RKO (cell line): ENCODE measurements around the gene BABAM1.

Experiments
- DNase-seq: peaks from one replicate; pipeline ENCODE4 v3.0.0-alpha.2; 2016; ENCODE audit warnings: low spot score

Gene BABAM1

DNA sequence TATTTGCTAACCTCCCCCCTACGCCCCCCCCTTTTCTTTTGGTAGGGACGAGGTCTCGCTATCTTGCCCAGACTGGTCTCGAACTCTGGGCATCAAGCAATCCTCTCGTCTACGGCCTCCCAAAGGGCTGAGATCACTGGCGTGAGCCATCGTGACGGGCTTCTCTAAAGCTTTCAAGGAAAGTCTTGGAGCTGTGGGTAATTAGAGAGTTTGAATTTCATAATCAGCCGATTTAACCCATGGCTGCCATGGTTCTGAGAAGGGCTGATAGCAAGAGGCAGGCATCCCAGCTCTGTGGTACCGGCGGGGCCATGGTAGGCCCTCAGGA, 36.7 kb downstream of the BABAM1 start:
- DNase-seq = no peak

GRCh38 chr19:17304386-17305215, 37.4 kb downstream of the BABAM1 start:
- no peak for DNase-seq

DNA sequence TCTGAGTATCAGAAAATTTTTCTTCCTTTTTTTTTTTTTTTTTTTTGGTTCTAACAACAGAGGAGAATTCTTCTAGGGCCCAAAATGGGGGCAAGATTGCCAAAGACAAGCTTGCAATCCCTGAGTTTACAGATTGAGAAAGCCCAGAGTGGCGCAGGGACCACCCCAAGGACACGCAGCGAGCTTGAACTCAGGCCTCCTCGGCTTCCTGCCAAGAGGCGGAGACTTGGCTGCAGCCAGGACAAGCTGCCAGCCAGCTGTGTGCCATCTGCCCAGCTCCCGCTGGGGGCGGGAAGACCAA, 37.9 kb downstream of the BABAM1 start:
- DNase-seq = no peak

- DNase-seq = peak; percentile 99
These were observed 38.5 kb downstream of the BABAM1 start, which contains the start of gene MRPL34 for GRCh38 chr19:17305517-17306284. Gene MRPL34 (plus strand): TSS chr19:17305872. CDS start chr19:17305893, 21 bp downstream.

DNA sequence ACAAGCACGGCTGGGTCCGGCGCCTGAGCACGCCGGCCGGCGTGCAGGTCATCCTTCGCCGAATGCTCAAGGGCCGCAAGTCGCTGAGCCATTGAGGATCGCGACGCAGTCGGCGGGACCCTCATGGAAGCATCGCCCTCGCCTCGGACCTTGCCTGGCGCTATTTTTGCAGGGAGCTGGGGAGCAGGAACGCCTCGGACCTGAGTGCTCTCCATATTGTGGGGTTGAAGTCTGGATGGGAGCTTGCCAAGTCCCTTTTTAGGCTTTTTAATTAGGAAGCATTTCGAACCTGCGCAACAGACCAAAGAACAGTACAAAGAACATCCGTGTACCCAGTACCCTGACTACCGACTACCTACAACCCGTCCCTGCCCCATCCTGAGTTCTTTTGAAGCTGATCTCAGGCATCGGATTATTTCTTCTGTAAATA, 39.1 kb downstream of the BABAM1 start:
- DNase-seq = peak; percentile 37

DNA sequence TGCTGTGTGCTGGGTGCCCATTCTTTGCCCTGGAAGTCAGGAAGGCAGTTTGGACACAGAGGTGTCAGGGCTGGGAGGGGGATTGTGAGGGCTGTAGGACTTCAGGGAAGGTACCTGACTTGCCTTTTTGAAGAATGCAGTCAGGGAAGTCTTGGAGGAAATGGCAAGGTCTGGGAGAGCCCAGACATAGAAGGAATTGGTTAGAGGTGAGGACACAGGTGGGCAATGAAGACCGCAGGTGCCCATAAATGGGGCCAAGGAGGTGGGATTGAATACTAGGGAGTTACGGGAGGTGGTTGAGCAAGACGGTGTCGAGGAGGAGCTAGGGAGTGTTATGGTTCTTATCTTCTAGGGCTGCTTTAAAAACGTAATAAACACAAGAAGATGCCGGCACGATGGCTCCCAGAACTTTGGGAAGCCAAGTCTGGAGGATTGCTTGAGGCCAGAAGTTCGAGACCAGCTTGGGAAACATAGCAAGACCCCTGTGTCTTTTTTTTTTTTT, 40.7 kb downstream of the BABAM1 start:
- no peak for DNase-seq

- DNase-seq = peak; percentile 100
These were observed 42.1 kb downstream of the BABAM1 start, which contains the start of gene DDA1 for GRCh38 chr19:17309198-17309964. Gene DDA1 (plus strand): TSS chr19:17309563. CDS start chr19:17309655, 92 bp downstream.

DNA sequence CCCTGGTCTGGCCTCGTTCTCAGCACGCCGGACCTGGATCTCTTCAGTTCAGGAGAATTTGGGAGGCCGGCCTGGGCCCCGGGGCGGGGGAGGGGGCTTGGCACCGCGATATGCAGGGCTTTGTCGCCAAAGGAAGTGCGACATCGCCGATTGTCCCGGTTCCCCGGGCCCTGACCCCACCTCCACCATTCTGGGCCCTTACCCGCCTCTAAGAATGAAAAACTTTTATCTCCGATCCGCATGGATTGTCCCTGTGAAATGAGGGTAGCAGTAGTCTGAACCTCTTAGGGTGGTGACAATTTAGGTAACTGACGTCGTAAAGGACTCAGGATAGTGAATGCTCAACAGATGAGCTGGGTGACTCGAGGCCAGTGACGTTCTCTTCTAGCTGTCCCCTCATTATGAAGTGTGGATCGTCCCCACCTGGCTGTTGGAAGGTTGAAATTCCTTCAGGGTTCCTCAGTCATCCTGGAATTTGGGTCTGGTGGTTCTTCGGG, 42.8 kb downstream of the BABAM1 start:
- DNase-seq = peak; percentile 51

DNA sequence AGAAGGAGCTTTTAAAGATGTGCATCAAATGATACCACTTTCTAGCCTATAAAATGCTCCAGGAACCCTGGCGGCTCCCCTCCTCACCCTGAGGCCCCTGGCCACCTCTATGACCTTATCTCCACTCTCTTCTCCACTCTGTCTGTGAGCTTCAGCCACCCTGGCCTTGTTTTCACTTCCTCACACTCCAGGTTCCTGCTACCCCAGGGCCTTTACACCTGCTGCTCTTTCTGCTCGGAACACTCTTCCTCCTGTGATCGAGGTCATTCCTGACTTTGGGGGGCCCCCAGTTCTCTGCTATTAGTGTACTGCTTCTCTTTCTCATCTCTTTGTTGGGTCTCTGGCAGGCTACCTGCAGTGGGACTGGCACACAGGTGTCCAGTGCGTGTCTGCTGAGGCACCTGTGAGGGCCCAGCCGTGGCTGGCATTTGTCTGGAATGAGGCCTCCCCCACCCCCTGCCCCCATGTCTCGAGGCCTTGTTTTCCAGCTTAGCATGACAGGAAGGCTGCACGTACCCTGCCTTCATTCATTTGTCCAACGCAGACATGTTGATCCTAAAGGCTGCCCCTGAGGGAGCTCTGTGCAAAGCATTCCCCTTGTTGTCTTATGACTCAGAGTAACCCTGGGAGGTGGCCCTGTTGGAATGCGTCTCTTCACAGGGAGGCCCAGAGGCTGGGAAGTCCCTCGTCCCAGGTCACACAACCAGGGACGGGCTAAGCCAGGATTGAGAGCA, 44.4 kb downstream of the BABAM1 start:
- DNase-seq = no peak

GRCh38 chr19:17312189-17313113, 45.2 kb downstream of the BABAM1 start:
- no peak for DNase-seq

GRCh38 chr19:17314007-17314593, 46.9 kb downstream of the BABAM1 start:
- no peak for DNase-seq

GRCh38 chr19:17318966-17319365, 51.7 kb downstream of the BABAM1 start:
- DNase-seq = no peak

GRCh38 chr19:17319473-17320238, 52.4 kb downstream of the BABAM1 start:
- DNase-seq = no peak

DNA sequence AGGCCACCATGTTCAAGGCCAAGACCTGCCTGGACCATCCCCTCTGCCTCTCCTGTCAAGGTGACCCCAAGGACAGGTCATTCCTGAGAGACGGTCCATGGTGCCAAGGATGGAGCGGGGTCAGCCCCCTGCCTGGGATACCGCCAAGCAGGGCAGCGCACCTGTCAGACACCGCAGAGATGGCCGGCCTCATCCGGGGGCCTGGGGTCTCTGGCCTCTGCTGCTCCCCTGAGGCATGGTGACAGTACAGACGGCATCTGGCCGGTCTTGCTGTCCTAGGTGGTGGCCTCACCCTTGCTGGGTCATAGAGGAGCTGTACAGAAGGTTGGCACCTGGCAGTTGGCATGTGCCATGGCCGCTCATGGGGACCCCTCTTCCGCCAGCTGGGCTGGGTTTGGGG, 53.2 kb downstream of the BABAM1 start:
- DNase-seq = no peak

DNA sequence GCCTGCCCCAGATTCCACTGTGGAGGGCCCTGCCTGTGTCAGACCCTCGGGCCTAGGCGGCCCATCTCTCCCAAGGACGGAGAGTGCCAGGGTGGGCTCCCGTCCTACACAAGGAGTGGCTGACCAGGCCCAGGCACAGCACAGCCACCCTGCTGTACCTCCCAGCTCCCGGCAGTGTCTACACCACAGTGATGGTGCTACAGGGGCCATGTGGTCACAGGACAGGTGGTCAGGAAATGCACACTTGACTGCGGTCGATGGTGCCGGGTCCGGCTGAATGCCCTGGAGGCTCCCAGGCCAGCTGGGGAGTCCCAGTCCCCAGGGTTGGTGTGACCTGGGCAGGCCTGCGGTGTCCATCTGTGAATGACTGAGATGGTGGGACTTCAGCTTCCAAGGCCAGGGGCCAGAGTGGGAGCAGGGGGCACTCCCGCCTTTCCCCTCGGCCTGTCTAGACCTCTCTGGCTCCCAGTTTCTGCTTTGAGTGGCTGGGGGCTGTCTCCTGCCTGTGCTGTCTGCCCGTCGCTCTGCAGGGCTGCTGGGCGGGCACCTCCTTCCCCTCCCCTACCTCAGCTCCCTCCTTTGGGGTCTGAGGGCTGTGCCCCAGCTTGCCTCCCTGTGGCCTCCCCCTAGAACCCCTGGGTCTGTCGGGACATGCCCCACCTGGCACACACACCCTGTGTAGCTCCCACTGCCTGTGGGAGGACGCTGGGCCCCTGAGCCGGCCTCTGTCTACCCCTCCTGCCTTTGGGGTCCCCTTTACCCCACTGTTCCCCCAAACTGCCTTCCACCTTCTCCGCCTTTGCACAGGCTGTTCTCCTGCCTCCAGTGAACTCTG, 54.6 kb downstream of the BABAM1 start:
- no peak for DNase-seq

DNA sequence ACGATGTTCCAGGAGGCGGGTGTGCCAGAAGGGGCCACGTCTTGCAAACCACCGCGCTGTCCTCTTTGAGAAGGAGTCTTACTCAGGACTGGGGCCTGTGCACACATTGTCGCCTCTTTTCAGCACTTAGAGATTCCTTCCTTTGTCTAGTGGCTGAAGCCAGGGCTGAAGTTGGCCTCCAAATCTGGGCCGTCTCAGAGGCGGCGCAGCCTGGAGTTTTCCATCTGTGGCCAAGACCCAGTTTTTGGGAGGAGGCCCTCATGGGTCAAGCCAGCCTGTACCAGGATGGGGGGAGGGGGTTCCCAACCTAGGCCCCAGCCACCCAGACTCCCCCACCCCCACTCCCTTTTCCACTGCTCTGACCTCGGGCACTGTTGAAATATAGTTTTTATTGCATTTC, 55.6 kb downstream of the BABAM1 start:
- DNase-seq = no peak

DNA sequence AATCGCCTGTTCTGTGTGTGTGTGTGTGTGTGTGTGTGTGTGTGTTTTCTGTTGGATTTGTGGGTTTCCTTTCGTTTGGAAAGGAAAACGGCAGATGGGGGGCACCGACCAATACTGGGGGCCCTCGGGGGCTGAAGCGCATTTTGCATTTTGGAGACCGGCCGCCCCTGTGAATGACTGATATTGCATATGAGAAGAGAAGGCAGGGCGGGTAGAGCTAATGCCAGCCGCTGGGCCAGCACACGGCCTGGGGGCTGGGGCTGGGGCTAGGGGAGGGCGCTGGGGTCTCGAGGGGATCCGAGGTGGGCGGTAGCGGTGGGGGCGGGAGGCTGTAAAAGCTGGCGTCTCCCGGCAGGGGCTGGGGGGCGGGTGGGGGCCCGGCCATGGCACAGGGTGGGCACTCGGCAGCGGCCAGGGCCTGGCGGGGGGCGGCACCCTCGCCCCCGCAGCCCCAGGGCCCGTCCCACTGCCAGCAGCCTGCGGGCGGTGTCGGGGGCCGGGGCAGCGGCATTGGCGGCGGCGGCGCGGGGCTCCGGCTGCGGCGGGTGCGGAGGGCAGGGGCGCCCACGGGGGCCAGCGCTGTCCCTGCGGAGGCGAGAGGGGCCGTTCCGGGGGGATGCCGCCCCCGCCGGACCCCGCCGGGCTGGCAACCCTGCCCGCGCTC, 56.2 kb downstream of the BABAM1 start:
- DNase-seq = no peak

GRCh38 chr19:17323964-17324332, 56.7 kb downstream of the BABAM1 start:
- DNase-seq = no peak
